ENCODE results near the gene KAT6B.
"Not testable (repeated sequence)": the region's sequence is repeated elsewhere in the genome, so short reads cannot be mapped to it uniquely, and the experiment has no call there.

KAT6B gene

DNA sequence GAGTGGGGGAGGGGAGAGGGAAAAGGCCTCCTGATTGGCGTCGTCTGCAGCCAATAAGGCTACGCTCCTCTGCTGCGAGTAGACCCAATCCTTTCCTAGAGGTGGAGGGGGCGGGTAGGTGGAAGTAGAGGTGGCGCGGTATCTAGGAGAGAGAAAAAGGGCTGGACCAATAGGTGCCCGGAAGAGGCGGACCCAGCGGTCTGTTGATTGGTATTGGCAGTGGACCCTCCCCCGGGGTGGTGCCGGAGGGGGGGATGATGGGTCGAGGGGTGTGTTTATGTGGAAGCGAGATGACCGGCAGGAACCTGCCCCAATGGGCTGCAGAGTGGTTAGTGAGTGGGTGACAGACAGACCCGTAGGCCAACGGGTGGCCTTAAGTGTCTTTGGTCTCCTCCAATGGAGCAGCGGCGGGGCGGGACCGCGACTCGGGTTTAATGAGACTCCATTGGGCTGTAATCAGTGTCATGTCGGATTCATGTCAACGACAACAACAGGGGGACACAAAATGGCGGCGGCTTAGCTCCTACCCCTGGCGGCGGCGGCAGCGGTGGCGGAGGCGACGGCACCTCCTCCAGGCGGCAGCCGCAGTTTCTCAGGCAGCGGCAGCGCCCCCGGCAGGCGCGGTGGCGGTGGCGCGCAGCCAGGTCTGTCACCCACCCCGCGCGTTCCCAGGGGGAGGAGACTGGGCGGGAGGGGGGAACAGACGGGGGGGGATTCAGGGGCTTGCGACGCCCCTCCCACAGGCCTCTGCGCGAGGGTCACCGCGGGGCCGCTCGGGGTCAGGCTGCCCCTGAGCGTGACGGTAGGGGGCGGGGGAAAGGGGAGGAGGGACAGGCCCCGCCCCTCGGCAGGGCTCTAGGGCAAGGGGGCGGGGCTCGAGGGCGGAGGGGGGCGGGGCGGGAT lies at the start of gene KAT6B:
Gene KAT6B, plus strand, starts transcription at position 459 of the 903 bp plus-strand sequence. CDS start 16,258 bp downstream, outside the sequence.
- peak; percentile 100 for DNase-seq

DNA sequence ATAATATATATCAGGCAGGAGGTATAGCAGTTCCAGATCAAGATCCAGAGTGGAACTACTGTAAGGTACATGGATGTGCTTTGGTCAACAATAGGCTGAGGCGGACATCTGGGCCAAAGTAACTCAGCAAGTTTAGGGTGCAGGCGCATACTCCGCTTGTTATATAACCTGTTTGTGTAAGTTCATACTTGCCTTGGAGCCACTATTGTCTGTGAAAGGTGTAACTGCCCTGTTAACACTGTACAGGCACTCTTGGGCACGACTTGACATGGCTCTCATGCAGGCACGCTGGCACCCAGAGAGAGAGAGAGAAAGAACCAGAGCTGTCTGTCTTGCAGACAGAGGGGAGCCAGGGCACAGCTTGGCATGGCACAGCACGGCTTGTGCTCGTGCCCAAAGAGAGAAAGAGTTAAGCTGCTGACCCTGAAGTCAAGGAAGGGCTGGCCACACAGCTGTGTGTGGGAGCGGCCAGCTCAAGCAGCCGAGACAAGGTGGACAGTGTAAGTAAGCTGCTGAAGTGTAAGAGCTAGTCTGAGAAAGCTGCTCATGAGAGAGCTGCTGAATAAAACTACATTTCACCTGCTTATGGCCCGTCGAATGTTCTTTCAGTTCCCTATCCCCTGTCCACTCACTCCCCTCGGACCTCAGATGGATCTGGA lies 47.8 kb upstream of the KAT6B start:
- no peak for DNase-seq

DNA sequence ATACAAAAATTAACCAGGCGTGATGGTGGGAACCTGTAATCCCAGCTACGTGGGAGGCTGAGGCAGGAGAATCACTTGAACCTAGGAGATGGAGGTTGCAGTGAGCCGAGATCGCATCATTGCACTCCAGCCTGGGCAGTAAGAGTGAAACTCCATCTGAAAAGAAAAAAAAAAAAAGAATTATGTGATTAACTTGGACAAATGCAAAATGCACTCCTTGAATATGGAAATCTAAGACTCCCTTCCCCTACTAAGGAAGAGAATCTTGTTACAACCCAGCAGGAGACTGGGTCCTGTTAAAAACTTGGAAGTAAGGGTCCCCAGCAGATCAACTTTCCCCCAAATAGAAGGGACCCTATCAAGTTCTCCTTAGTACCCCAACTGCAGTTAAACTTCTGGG lies 44.5 kb upstream of the KAT6B start:
- not testable (repeated sequence) for DNase-seq

DNA sequence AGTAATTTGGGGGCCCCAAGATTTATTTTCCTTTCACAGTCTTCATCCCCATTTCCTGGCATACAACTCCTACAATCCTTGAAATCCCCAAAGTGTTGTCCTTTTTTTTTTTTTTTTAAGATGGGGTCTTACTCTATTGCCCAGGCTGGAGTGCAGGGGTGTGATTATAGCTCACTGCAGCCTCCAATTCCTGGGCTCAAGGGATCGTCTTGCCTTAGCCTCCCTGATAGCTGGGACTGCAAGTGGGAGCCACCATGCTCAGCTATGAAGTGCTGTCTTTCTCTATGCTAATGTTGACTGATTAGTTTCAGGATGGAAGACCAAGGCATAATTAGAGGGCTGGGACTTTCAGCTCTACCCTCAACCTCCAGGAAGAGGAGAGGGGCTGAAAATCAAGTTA lies 41.9 kb upstream of the KAT6B start:
- DNase-seq = no peak

DNA sequence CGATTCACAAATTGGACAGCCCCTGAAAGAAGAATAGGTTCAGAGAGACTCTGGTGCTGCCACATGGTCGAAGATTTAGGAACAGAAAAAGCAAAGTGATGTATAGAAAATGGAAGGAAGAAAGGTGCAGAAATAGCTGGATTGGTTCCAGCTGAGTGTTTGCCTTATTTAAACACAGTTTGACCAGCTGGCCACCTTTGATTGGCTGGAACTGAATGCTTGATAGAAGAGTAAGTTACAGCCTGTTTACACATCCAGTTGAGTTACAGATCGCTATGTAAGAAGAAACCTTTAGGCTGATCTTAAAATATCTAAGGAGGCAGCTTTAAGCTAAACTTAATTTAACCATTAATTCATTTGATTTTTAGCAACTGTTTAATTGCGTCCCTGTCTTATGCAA lies 40.3 kb upstream of the KAT6B start:
- no peak for DNase-seq

DNA sequence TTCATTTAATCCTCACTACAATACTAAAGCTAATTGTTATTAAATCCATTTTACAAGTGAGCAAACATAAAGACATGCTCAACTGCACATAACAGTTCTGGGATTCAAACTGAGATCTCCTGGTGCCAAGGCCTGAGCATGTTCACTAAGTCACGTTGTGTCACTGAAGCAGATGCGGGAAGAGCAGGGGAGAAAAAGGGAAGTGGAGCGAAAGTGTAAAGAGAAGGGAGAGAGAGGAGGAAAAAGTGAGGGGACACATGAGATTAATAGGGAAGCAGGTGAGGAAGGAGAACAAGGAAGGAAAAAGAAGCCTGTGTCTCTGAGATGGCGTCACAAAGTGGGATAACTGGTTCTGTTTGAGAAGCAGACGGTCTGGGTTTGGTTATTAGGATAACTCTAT lies 38.9 kb upstream of the KAT6B start:
- DNase-seq = no peak

DNA sequence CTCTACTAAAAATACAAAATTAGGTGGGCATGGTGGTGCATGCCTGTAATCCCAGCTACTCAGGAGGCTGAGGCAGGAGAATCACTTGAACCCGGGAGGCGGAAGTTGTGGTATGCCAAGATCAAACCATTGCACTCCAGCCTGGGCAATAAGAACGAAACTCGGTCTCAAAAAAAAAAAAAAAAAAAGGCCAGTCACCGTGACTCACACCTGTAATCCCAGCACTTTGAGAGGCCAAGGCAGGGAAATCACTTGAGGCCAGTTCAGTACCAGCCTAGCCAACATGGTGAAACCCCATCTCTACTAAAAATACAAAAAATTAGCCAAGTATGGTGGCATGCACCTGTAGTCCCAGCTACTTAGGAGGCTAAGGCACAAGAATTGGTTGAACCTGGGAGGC lies 34.4 kb upstream of the KAT6B start:
- DNase-seq = not testable (repeated sequence)

DNA sequence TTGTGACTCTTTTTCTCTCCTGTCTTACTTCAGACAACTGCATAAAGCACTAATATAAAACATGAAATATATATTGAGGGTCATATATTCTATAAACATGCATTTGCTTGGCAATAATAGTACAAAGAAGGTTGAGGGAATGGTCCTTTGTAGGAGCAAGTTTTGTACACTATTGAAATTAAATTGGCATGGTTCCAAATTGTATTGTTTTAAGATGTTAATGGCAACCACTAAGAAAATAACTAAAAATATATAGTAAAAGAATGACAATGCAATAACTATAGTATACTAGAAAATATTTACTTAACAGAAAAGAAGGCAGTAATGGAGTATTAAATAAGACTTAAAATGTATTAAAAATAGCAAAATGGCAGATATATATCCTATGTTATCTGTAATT lies 33.7 kb upstream of the KAT6B start:
- DNase-seq = no peak

DNA sequence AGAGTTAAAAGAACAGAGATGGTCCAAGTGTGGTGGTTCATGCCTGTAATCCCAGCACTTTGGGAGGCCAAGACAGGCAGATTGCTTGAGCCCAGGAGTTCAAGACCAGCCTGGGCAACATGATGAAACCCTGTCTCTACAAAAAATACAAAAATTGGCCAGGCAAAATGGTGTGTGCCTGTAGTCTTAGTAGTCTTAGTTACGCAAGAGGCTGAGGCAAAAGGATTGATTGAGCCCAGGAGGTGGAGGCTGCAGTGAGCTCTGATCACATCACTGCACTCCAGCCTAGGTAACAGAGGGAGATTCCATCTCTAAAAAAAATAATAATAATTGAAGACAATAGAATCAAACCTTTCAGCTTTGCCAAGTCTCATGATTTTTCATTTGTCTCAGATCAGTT lies 33.2 kb upstream of the KAT6B start:
- not testable (repeated sequence) for DNase-seq

DNA sequence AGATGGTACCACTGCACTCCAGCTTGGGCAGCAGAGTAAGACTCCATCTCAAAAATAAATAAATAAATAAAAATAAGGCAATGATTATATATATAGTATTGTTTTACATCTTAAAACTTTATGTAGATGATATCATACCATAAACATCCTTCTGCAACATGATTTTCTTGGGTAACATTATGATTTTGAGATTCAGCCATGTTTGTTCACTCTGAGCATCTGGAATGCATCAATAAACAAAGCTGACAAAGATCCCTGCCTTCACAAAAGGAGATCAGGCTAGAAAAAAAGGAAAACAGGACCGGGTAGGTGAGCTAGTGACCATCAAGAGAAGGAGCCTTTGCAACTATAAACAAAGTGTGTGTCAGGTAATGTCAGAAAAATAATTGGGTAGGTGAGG lies 31.9 kb upstream of the KAT6B start:
- DNase-seq = no peak

DNA sequence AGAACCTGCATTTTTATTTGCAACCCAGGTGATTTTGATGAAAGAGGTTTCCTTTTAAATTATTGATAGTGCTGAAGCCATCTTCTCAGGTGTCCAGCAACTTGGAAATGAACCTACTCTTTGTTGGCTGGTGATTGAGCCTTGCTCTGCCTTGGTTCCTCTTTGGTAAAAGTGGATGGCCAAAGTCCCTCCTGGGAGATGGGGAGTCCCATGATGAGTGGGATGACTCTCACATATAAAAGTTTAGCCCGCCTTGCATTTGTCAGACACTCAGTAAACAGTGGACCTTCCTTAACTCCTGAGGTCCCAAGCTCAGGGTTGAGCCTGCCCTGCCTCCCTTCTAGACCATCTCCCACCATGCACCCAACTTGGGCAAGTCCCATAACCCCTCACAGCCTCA lies 28.9 kb upstream of the KAT6B start:
- DNase-seq = no peak

DNA sequence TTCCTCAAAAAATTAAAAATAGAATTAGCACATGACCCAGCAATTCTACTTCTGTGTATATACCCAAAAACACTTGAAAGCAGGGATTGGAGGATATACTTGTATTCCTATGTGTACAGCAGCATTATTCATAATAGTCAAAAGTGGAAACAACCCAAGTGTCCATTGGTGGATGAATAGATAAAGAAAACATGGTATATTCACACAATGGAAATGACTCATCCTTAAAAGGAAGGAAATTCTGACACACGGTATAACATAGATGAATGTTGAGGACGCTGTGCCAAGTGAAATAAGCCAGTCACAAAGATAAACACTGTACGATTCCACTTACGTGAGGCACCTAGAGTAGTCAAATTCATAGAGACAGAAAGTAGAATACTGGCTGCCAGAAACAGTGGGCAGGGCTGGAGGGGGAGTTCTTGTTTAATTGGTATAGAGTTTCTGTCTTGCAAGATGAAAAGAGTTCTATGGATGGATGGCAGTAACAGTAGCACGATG lies 26.6 kb upstream of the KAT6B start:
- DNase-seq = no peak

DNA sequence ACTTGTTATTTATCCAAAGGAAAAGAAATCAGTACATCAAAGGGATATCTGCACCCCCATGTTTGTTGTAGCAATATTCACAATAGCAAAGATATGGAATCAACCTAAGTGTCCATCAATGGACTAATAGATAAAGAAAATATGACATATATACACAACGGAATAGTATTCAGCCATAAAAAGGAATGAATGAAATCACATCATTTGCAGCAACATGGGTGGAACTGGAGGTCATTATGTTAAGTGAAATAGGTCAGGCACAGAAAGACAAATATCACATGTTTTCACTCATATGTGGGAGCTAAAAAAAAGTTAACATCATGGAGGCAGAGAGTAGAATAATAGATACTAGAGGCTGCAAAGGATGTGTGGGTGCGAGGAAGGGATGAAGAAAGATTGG lies 25.0 kb upstream of the KAT6B start:
- DNase-seq = no peak

DNA sequence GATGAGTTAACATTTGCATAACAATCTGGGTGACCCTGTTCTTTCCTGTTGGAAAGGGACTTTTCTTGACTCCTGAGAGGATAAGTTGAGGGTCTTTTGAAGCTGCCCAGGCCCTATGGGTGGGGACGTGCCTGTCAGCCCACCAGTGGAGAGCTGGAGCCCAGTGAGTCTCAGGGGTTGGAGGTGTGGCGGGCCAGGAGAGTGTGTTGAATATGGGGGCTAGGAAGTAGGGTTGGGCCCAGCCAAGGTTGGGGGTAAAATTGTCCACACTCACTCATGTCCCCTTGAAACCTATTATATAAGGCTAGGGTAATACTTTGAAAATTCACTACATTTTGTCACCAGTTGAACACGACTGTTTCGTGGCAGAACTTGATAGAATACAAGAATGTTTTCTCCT lies 17.9 kb upstream of the KAT6B start:
- DNase-seq = no peak

DNA sequence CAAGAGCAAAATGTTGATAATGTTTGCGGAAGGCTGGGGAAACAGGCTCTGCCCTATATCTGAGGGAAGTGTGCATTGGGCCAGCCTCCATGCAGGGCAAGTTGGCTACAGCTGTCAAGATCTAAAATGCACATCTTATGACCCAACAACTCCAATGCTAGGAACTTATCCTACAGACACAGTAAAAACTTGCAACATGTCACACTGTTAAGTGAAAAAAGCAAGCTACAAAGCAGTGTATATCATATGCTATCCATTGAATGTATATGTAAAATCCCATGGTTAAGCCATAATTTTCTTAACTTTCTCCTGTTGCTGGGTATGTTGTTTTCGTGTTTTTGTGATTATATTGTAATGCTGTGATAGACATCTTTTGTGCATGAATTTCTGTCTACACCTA lies 16.3 kb upstream of the KAT6B start:
- DNase-seq = no peak

DNA sequence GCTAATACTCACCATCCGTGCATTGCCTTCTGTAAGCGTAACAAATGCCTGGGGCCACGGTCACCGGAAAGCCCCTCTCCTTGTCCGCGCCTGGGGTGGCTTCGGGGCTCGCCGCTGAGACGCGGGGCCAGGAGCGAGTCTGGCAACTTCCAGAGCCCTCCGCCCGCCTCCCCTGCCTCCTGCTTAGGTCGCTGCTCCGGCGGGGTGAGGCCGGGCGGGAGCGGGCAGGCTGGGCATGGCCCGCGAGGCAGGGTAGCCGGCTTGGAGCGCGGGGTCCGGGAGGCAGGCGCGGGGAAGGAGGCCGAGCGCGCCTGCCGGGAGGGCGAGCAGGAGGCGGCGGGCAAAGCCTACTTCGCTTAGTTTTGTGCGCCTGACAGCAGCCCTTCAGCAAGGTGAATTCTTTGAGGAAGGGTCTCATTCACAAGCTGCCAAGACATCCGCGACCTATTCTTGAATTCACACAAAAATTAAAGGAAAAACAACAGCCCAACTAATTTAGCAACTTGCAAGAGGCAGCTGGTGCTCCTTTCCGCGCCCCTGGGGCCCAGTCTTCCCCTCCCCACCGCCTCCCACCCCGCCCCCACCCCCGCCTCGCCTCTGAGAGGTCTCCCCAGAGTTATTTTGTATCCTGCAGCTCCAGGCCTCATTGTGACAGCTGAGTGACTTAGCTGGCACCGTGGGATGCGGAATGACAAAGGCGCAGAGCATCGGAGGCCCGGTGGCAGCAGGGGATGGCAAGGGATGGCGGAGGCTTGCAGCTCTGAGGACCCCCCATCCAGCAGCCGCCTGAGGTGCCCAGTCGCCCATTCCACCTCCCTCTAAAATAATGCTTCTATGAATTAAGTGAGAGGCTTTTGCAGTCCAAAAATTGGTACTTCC lies 12.8 kb upstream of the KAT6B start:
- DNase-seq = no peak

DNA sequence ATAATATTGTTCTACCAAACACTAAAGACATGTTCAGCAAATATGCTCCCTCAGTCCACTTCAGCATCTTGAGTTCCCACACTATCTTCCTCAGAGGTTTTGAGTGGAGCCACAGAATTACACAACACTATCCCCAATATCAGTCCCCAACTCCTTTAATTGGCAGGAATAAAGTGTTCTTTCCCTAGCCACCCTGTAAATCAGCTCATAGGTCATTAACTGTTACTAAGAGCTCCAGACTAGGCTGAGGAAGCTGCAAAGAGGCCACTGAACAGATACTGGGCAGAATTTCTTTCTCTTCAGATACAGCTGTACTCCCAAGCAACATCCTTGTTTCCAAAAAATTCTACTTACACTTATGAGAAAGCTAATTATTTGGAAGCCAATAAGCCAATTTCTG lies 11.6 kb upstream of the KAT6B start:
- no peak for DNase-seq

DNA sequence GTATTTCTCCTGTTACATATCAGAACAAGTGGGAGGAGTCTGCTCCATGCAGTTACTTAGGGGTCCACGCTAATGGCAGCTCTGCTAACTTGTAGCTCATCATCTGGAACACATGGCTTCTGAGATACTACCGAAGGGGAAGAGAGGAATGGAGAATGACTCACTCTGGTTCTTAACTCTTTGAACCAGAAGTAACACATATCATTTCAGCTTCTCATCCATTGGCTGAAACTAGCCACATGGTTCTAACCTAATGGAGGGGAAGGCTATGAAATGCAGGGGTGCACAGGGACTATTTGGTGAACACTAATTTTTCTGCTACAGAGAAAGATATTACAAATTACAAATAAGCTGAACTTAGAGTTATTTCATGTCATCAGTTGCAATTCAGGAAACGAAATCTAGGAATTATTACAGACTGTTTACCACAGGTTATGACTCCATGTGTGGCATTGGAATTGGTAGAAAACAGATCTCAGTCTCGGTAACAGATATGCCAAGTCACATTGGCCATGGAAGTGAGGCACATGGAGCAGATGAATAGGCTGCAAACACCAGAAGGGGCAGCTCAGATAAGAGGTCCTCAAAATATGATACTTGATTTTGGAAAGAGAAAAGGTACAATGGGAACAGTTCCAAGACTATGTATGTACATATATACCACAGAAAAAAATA lies 9.4 kb upstream of the KAT6B start:
- DNase-seq = no peak

DNA sequence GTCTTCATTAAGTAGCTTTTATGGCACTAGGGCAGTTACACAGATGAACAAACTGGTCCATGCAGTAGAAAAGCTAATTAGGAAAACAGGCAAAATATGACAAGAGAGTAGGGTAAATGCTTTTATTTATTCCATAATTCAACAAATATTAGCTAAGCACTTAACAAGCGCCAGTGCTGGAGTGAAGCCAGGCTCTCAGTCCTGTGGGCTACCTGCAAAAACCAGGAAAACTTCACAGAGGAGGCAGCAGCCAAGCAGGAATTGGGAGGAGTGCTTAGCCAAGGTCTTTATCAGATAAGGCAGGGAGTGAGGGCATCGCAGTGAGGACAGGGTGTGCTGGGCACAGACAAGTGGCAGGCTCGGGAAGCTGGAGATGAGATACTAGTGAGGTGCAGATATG lies 4.9 kb upstream of the KAT6B start:
- DNase-seq = no peak

DNA sequence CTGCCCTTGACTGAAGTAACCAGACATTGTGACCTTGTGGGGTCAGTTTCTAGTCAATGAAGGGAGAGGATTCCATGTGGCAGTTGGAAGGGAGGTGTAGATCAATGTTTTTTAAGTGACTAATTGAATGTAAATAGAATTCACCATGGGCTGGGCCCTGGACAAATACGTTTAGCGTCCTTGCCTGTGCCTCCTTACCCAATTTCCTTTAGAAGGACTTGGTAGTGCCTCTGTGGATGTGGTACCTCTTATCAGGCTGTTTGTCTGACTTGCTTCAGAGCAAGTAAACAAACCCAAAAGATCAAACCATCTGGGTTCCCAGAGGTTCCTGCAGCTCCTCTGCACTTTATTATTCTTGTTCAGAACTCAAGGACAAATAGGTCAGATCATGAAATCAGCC lies 4.3 kb upstream of the KAT6B start:
- DNase-seq = no peak

DNA sequence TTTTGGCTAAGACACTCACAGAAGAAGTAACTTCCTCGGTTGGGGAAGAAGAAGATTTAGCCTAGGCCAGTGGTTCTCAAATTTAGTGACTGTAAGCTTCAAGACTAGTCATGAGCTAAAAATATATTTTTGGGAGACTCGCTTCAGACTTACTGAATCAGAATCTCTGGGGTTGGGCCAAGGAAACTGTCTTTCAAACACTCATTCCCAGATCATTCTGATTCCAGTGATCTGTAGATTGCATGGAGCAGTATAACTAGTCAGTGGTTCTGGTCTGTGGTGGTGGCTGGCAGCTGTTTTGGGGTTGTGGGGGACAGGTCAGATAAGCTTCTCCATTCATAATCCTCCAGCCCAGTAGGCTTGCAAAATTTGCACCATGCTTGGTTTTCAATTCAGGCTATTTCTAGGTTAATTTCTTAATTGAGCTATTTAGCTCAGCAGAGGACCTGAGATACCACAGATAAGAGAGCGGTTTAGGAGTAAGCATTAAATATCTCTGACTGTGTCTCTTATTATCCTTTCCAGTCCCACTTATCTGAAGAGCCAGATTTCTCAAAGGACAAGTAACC lies 3.8 kb upstream of the KAT6B start:
- no peak for DNase-seq

DNA sequence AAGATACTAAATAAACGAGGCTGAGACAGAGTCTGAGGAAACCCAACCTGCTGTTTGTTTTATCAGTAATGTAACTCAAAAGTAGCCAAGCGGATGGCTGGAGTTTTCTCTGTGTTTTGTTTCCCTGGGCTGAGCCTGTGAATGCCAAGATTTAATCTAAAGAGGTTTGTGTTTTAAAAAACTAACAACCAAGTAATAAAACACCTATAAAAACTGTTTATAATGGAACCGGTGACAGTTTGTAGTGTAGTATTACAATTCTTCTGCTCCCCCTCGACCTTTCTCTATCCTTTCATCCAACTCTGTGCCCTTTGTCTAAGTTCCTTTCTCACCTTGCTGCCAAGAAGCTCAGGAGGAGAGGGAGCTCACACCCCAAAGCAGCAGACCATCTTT lies 2.6 kb upstream of the KAT6B start:
- no peak for DNase-seq

All from activated effector memory CD4-positive, alpha-beta T cell treated with Interleukin-2 at 50 U/mL for 16 hours (primary cell).